ENCODE data around the gene SMYD4. TPM values are rescaled to one million over a fixed set of nuclear protein-coding genes. Genes with fewer than 3 reads are reported as not detected.

The SMYD4 gene
- total and polyA plus RNA-seq, 2 experiments from 2014 or later = 17.0 to 21.9 TPM

DNA sequence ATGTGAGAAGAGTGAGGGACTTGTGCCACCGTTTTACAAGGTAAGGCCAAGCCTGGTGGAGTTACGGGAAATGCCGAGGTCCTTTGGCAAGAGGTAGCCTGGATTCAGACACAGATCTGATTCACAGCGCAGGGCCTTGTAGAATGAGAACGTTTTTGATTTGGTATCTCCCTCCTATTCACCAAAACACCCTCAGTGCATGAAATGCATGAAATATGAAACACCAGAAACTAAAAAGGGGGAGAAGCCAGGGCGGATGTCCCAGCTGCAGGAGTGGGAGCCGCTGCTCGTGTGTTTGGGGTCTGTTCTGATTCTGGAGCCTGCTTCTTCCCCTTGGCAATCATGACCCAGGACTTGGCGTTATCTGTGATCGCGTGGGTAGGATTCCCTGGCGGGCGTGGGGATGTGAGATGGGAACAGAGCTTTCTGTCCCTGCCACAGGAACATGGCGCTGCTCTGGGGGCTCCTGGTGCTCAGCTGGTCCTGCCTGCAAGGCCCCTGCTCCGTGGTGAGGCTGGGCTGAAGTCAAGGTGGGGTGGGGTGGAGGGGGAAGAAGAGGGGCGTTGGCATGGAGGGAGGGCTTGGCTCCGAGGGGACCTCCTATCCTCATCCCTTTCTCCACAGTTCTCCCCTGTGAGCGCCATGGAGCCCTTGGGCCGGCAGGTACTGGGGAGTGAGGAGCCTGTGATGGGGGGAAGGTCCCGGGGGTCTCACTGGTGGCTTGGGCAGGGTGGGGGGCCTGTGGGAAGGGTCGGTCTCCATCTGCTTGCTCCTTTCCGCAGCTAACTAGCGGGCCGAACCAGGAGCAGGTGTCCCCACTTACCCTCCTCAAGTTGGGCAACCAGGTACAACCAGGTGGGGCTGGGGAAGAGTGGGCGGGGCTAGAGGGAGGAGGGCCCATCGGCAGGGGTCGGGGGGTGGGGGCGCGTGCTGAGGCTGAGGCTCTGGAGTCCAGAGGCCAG, 84.9 kb downstream of the SMYD4 start:
- ATAC-seq = peak; percentile 21

More for the DNA sequence above, 84.9 kb downstream of the SMYD4 start:
- Histone ChIP-seq H3F3A (replicated peaks; ENCODE audit: low read depth) (no peaks in the 10 kb centered on the region; the same call in 1 of the 2 replicates), H2AFZ (no peak overlapping the region; the same call in 1 of the 2 replicates), H3K4me3 (no peak overlapping the region), H3K36me3 (ENCODE audit: insufficient read depth) (no peaks in the 10 kb centered on the region), H4K20me1 (replicated peaks; ENCODE audit: insufficient read depth) (no peaks in the 10 kb centered on the region), H3K79me2 (replicated peaks; ENCODE audit: insufficient read depth) (no peaks in the 10 kb centered on the region), H3K9me2 (ENCODE audit: insufficient read depth) (no peaks in the 10 kb centered on the region), H3K27ac (ENCODE audit: low read depth) (no peak overlapping the region), H3K27me3 (ENCODE audit: insufficient read depth) (no peaks in the 10 kb centered on the region), H3K4me2 (no peak overlapping the region), H3K4me1 (ENCODE audit: insufficient read depth) (no peaks in the 10 kb centered on the region)
- no peak for TF ChIP-seq ZNF114 (CRISPR knock-in tag; IDR thresholded peaks at IDR 0.05)
- TF ChIP-seq CREB1 (CRISPR knock-in tag; IDR thresholded peaks at IDR 0.05; ENCODE audit: low read depth) = no peak
- TF ChIP-seq EZH2phosphoT487 (IDR thresholded peaks at IDR 0.05; ENCODE audit: unreplicated experiment) = no peak
- TF ChIP-seq, protein P1, sequence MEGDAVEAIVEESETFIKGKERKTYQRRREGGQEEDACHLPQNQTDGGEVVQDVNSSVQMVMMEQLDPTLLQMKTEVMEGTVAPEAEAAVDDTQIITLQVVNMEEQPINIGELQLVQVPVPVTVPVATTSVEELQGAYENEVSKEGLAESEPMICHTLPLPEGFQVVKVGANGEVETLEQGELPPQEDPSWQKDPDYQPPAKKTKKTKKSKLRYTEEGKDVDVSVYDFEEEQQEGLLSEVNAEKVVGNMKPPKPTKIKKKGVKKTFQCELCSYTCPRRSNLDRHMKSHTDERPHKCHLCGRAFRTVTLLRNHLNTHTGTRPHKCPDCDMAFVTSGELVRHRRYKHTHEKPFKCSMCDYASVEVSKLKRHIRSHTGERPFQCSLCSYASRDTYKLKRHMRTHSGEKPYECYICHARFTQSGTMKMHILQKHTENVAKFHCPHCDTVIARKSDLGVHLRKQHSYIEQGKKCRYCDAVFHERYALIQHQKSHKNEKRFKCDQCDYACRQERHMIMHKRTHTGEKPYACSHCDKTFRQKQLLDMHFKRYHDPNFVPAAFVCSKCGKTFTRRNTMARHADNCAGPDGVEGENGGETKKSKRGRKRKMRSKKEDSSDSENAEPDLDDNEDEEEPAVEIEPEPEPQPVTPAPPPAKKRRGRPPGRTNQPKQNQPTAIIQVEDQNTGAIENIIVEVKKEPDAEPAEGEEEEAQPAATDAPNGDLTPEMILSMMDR (conservative IDR thresholded peaks at IDR 0.05; ENCODE audit: low read depth in 2 of 2) = no peak
- TF ChIP-seq, protein P2, sequence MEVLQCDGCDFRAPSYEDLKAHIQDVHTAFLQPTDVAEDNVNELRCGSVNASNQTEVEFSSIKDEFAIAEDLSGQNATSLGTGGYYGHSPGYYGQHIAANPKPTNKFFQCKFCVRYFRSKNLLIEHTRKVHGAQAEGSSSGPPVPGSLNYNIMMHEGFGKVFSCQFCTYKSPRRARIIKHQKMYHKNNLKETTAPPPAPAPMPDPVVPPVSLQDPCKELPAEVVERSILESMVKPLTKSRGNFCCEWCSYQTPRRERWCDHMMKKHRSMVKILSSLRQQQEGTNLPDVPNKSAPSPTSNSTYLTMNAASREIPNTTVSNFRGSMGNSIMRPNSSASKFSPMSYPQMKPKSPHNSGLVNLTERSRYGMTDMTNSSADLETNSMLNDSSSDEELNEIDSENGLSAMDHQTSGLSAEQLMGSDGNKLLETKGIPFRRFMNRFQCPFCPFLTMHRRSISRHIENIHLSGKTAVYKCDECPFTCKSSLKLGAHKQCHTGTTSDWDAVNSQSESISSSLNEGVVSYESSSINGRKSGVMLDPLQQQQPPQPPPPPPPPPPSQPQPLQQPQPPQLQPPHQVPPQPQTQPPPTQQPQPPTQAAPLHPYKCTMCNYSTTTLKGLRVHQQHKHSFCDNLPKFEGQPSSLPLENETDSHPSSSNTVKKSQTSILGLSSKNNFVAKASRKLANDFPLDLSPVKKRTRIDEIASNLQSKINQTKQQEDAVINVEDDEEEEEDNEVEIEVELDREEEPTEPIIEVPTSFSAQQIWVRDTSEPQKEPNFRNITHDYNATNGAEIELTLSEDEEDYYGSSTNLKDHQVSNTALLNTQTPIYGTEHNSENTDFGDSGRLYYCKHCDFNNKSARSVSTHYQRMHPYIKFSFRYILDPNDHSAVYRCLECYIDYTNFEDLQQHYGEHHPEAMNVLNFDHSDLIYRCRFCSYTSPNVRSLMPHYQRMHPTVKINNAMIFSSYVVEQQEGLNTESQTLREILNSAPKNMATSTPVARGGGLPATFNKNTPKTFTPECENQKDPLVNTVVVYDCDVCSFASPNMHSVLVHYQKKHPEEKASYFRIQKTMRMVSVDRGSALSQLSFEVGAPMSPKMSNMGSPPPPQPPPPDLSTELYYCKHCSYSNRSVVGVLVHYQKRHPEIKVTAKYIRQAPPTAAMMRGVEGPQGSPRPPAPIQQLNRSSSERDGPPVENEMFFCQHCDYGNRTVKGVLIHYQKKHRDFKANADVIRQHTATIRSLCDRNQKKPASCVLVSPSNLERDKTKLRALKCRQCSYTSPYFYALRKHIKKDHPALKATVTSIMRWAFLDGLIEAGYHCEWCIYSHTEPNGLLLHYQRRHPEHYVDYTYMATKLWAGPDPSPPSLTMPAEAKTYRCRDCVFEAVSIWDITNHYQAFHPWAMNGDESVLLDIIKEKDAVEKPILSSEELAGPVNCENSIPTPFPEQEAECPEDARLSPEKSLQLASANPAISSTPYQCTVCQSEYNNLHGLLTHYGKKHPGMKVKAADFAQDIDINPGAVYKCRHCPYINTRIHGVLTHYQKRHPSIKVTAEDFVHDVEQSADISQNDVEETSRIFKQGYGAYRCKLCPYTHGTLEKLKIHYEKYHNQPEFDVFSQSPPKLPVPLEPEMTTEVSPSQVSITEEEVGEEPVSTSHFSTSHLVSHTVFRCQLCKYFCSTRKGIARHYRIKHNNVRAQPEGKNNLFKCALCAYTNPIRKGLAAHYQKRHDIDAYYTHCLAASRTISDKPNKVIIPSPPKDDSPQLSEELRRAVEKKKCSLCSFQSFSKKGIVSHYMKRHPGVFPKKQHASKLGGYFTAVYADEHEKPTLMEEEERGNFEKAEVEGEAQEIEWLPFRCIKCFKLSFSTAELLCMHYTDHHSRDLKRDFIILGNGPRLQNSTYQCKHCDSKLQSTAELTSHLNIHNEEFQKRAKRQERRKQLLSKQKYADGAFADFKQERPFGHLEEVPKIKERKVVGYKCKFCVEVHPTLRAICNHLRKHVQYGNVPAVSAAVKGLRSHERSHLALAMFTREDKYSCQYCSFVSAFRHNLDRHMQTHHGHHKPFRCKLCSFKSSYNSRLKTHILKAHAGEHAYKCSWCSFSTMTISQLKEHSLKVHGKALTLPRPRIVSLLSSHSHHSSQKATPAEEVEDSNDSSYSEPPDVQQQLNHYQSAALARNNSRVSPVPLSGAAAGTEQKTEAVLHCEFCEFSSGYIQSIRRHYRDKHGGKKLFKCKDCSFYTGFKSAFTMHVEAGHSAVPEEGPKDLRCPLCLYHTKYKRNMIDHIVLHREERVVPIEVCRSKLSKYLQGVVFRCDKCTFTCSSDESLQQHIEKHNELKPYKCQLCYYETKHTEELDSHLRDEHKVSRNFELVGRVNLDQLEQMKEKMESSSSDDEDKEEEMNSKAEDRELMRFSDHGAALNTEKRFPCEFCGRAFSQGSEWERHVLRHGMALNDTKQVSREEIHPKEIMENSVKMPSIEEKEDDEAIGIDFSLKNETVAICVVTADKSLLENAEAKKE (CRISPR knock-in tag; IDR thresholded peaks at IDR 0.05) = no peak
- no peak for TF ChIP-seq ZNF331 (CRISPR knock-in tag; IDR thresholded peaks at IDR 0.05; ENCODE audit: low read depth)
- no peak for TF ChIP-seq ETS1 (IDR thresholded peaks at IDR 0.05)
- no peak for TF ChIP-seq EZH2 (IDR thresholded peaks at IDR 0.05; ENCODE audit: low read depth, unreplicated experiment)
- TF ChIP-seq REST (IDR thresholded peaks at IDR 0.05; ENCODE audit: unreplicated experiment) = no peak
- TF ChIP-seq STAT1 (IDR thresholded peaks at IDR 0.05; ENCODE audit: unreplicated experiment) = no peak
- TF ChIP-seq NANOG (IDR thresholded peaks at IDR 0.05; ENCODE audit: borderline replicate concordance) = no peak
- Mint-ChIP-seq H3K4me3 (no peak overlapping the region), H3K27ac (no peak overlapping the region), H3K9me3 (peaks cover 14% of the 10 kb centered on the region; the same call in 2 of the 3 replicates), H3K36me3 (ENCODE audit: low read depth) (no peaks in the 10 kb centered on the region), H3K27me3 (ENCODE audit: insufficient read depth, low read depth, poor library complexity) (peaks cover 6% of the 10 kb centered on the region), H3K4me1 (peaks cover 2% of the 10 kb centered on the region; the same call in 1 of the 3 replicates)
- no peak for DNase-seq (ENCODE audit: low spot score)
